ENCODE measurements around the gene RNH1.
"Not testable (repeated sequence)": the region's sequence is repeated elsewhere in the genome, so short reads cannot be mapped to it uniquely, and the experiment has no call there.

RNH1 gene

GRCh38 chr11:469684-470560, 37.1 kb downstream of the RNH1 start:
- Histone ChIP-seq H3K27me3 (replicated peaks; ENCODE audit: control insufficient read depth, insufficient read depth, low read length) (no peaks in the 10 kb centered on the region), H3K4me3 (replicated peaks; ENCODE audit: low read depth, low read length) (no peak overlapping the region), H3K36me3 (ENCODE audit: control insufficient read depth, insufficient read depth, low read length) (no peaks in the 10 kb centered on the region)
- TF ChIP-seq CTCF (IDR thresholded peaks at IDR 0.05; ENCODE audit: insufficient read depth, low read length, poor library complexity, severe bottlenecking): no peak
- no peak for DNase-seq (ENCODE audit: extremely low read depth, insufficient read length)

GRCh38 chr11:469026-469683, 37.9 kb downstream of the RNH1 start:
- not testable (repeated sequence) for H3K4me3 ChIP-seq (replicated peaks; ENCODE audit: low read depth, low read length); H3K36me3 ChIP-seq (ENCODE audit: control insufficient read depth, insufficient read depth, low read length); H3K27me3 ChIP-seq (replicated peaks; ENCODE audit: control insufficient read depth, insufficient read depth, low read length); DNase-seq (ENCODE audit: extremely low read depth, insufficient read length)

GRCh38 chr11:468493-468892, 38.5 kb downstream of the RNH1 start:
- no peaks in the 10 kb centered on the region for H3K27me3 ChIP-seq (replicated peaks; ENCODE audit: control insufficient read depth, insufficient read depth, low read length)
- no peaks in the 10 kb centered on the region; the same call in 1 of the 2 replicates for H3K36me3 ChIP-seq (ENCODE audit: control insufficient read depth, insufficient read depth, low read length)
- H3K4me3 ChIP-seq (replicated peaks; ENCODE audit: low read depth, low read length): no peak overlapping the region
- no peak for DNase-seq (ENCODE audit: extremely low read depth, insufficient read length)
- TF ChIP-seq CTCF (IDR thresholded peaks at IDR 0.05; ENCODE audit: insufficient read depth, low read length, poor library complexity, severe bottlenecking): no peak

GRCh38 chr11:468036-468435, 39.0 kb downstream of the RNH1 start:
- no peaks in the 10 kb centered on the region for H3K27me3 ChIP-seq (replicated peaks; ENCODE audit: control insufficient read depth, insufficient read depth, low read length)
- no peak for DNase-seq (ENCODE audit: extremely low read depth, insufficient read length)
- no peak for TF ChIP-seq CTCF (IDR thresholded peaks at IDR 0.05; ENCODE audit: insufficient read depth, low read length, poor library complexity, severe bottlenecking)
- no peak overlapping the region for H3K4me3 ChIP-seq (replicated peaks; ENCODE audit: low read depth, low read length)
- no peaks in the 10 kb centered on the region; the same call in 1 of the 2 replicates for H3K36me3 ChIP-seq (ENCODE audit: control insufficient read depth, insufficient read depth, low read length)

- Histone ChIP-seq H3K36me3 (ENCODE audit: control insufficient read depth, insufficient read depth, low read length) (peaks cover 4% of the 10 kb centered on the region), H3K4me3 (replicated peaks; ENCODE audit: low read depth, low read length) (no peak overlapping the region), H3K27me3 (replicated peaks; ENCODE audit: control insufficient read depth, insufficient read depth, low read length) (no peaks in the 10 kb centered on the region)
- TF ChIP-seq CTCF (IDR thresholded peaks at IDR 0.05; ENCODE audit: insufficient read depth, low read length, poor library complexity, severe bottlenecking): no peak
- no peak for DNase-seq (ENCODE audit: extremely low read depth, insufficient read length)
These were observed 41.0 kb downstream of the RNH1 start for GRCh38 chr11:465896-466530.

GRCh38 chr11:464316-464715, 42.7 kb downstream of the RNH1 start:
- no peak for DNase-seq (ENCODE audit: extremely low read depth, insufficient read length)
- H3K4me3 ChIP-seq (replicated peaks; ENCODE audit: low read depth, low read length): no peak overlapping the region
- TF ChIP-seq CTCF (IDR thresholded peaks at IDR 0.05; ENCODE audit: insufficient read depth, low read length, poor library complexity, severe bottlenecking): no peak
- H3K36me3 ChIP-seq (ENCODE audit: control insufficient read depth, insufficient read depth, low read length): peaks cover 5% of the 10 kb centered on the region
- no peaks in the 10 kb centered on the region for H3K27me3 ChIP-seq (replicated peaks; ENCODE audit: control insufficient read depth, insufficient read depth, low read length)
